Measurements from ENCODE around the gene BORCS6.

Gene BORCS6

DNA sequence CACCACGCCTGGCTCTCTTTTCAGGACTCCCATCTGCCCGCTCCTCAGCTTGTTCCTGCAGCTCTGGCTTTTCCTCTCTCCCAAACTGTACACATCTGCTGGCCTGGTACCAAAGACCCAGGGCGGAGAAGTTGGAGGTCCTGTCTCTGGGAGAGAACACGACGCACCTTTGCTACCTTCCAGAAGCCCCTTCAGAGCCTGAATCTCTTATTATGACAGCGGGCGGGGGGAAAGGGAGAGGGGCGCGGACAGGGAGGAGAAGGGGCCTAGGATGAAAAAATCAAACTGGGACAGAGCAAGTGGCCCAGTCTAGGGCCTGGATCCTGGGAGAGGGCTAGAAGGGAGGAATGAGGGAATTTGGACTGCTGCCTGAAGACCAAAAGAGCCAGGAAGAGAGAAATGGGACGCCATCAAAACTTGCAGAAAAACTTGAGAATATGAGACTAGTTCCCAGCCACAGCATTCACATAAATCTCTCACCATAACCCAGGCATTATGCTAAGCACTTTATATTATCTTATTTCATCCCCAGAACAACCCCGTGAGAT is 35.3 kb downstream of the BORCS6 start:
- no peak for DNase-seq (ENCODE audit: low spot score)

DNA sequence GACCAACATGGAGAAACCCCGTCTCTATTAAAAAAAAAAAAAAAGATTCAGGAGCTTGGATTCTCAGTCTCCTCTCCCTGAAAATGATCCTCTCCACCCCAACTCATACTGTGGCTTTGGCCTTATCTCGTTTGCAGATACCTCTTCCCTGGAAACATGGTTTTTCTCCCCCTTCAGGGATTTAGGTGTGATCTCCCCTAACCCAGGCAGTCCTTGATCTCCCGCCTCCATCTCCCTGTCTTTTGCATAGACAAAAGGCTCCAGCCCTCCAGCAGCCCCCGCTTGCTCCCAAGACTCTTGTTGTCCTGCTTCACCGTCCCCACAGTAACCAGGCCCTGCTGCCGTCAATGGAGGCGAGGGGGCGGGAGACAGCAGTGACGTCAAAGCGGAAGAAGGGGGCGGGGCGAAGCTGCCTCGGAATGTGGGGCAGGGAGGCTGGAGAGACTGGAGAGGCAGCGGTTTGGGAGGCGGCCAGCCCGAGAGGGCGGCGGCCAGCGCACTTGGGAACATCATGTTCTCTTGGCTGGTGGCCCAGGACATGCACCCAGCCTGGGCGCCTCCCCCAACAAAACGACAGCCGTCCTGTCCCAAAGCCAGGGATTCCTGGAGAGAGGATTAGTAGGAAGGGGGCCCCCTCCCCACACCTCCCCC is 35.9 kb downstream of the BORCS6 start:
- peak; percentile 89 for DNase-seq (ENCODE audit: low spot score)

DNA sequence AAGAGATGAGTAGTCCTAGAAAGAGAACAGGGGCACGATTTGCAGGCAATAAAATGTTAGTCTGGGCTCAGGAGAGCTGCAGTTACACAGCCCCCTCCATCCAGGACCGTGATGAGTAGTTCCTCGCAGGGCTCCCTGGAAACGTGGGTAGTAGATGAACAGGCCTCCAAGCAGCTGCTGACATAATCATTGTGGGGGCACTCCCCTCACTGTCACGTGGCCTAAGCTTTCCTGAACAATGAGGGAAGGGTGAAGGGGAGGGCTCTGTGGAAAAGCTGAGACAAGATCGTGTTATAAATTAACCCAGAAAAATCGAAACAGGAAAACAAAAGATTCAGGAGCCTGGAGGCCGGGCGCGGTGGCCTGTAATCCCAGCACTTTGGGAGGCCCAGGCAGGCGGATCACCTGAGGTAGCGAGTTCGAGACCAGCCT is 36.4 kb downstream of the BORCS6 start:
- DNase-seq (ENCODE audit: low spot score): peak; percentile 76

DNA sequence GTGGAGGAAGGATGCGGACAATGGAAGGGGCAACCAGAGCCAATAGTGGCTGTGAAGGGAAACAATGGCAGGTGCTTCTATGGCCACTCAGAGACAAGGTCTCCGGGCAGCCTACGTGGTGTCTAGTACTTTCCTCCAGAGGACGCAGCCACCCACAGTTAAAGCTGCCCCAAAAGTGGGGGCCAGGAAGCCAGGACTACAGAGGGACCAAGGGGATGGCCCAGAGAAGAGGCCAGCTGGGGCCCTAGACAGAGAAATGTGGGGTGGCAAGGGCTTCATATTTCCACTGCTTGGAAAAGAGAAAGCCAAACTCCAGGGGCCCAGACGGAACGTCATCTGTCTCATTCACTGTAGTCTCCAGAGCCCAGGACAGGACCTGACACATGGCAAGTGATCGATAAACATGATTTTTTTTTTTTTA is 36.9 kb downstream of the BORCS6 start:
- DNase-seq (ENCODE audit: low spot score): no peak

DNA sequence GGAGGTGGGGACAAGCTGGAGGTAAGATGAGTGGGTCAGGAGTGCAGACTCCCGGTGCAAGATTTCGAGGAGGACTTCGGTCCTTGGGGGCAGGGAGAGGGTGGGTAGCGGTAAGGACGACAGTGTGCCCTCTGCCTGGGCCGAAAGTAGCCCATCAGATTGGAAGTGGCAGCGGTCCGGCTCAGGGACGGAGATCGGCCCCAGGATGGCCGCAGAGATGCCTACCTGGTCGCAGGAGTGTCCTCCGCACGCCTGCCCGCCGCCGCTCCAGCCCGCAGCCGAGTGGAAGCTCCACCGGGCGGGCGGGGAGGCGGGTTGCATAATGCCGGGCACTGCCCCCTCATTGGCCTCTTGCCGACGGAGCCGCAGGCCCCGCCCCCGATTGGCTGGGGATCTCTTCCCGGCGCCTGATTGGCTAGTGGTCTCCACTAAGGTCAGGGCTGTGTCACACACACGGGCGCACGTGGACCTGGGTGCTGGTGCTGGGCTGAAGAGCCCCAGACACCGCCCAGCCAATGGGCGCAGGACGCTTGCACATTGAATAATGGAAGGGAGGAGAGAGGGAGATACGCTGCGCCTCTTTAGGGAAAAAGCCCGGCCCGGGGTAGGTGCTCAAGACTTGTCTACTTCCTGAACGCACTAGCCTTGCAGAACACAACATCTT is 37.7 kb downstream of the BORCS6 start, which contains the start of gene PER1:
TSS of gene PER1 (minus strand) at position 293 of the 664 bp plus-strand sequence. CDS start 1,698 bp downstream, outside the sequence.
- peak; percentile 92 for DNase-seq (ENCODE audit: low spot score)

DNA sequence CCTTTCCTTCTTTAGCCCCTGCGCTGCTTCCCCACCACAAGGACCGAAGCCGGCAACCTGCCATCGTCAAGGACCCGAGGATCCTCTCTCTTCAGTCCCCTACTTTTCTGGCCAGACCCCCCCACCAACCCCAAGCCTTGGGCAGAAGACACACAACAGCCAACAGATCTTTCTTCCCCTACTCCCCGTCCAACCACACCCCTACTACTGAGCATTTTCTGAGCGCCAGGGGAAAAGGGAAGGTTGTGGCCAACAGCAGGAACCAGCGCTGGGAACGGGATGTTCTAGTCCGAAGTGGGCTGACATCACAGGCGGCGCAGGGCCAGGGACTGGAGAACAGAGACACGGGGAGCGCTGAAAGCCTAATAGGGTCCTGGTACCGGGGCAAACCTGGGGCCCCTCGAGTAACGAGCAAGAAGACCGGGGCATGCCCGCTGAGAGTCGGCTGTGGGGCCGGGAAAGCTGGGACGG is 38.3 kb downstream of the BORCS6 start:
- DNase-seq (ENCODE audit: low spot score): peak; percentile 52

DNA sequence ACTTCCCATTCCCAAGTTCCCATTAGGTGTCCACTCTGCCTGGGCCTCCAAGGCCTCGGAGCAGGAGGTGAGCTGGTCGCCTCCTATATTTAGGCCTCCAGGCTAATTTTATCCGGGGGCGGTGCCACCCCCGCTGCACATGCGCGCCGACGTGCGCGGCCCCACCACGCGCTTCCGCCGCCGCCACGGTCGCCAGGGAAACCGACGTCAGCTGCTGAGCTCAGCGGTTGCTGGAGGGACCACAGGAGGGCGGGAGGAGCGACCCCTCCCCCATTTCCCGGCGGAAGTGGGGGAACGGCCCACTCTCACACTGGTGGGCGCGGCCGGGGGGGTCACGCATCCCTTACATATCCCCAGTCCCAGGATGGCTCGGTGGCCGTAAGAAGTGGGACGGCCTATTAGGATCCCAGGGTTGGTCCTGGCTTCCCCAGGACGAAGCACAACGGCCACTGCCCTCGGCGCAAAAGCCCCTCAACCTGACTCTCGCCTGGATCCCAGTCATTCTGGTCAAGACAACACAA is 38.8 kb downstream of the BORCS6 start:
- DNase-seq (ENCODE audit: low spot score): peak; percentile 92

DNA sequence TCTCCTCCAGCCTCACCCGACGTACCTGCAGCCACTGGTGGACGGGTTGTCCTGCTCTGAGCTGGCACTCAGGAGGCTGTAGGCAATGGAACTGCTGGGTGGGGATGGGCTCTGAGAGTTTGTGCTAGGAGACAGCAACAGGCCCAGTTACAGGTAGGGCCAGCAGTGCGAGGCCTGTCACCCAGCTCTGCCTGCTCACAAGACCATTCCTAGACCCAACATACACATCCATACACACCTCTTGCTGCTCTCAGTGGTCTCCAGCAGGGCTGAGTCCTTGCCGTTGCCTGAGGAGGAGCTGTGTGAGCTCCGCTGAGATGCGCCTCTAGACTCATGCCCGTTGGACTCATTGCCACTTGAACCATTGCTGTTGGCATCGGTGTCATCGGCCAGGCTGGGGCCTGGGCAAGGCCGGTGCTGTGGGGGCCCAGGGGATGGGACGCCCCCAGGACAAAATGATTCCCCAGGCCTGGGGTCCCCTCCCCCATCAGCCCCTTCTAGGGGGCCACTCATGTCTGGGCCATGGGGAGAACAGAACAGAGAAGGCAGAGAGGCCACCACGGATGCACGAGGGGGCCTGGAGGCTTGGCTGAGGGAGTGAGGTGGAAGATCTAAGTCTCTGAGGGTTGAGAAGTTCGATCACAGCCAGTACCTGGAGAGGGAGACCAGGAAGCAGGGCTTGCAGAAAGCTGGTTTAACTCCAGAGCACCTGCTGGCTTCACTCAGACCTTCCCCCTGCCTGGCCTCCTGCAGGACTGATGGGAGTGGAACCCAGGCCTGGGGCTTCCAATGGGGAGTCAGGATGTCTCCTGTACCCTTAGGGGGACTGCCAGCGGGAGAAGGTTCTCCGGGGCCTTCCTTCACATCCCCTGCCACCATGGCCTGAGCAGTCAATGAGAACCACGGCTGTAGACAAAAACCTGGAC is 39.5 kb downstream of the BORCS6 start:
- no peak for DNase-seq (ENCODE audit: low spot score)

DNA sequence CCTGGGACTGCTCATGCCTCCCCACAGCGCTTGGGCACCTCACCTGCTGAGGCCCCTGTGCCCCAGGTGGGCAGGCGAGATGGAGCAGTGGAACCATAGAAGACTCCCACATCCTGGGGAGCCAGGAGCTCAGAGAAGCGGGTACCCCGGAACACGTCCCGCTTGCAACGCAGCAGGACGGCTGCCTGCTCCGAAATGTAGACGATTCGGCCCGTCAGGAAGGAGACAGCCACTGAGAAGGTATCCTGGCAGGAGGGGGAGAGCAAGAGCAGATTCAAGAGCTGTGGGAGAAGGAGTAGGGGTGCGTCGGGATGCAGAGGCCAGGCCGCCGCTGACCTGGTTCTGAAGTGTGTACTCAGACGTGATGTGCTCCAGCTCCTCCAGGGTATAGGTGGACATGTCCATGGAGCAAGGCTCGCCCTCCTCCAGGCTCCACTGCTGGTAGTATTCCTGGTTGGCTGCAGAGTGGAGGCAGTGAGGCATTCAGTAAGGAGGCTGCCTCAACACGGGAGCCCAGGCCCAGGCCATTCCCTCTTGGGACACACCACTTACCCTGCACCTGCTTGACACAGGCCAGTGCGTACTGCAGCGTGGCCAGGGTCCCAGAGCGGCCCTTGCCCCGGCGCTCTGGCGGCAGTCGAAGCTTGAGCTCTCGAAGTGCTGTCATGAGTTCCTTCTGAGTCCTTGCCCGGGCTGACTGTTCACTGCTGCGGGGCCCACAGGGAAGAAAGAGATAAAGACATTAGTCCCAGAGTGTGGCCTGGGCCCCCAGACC is 40.4 kb downstream of the BORCS6 start:
- no peak for DNase-seq (ENCODE audit: low spot score)

DNA sequence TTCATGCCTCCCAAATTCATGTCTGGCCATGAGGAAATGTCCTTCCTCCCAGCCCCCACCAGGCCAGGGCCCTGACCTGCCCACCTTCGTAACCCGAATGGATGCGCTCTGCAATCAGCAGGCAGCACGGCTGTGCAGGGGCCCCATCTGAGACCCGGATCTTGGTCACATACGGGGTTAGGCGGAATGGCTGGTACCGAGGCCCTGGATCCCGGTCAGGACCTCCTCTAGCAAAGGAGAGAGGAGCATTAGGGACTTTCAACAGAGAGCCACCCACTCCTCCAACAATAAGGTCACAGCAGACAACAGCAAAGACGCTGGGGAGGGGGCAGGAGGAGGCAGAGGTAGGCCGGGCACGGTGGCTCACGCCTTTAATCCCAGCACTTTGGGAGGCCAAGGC is 41.4 kb downstream of the BORCS6 start:
- DNase-seq (ENCODE audit: low spot score): no peak

DNA sequence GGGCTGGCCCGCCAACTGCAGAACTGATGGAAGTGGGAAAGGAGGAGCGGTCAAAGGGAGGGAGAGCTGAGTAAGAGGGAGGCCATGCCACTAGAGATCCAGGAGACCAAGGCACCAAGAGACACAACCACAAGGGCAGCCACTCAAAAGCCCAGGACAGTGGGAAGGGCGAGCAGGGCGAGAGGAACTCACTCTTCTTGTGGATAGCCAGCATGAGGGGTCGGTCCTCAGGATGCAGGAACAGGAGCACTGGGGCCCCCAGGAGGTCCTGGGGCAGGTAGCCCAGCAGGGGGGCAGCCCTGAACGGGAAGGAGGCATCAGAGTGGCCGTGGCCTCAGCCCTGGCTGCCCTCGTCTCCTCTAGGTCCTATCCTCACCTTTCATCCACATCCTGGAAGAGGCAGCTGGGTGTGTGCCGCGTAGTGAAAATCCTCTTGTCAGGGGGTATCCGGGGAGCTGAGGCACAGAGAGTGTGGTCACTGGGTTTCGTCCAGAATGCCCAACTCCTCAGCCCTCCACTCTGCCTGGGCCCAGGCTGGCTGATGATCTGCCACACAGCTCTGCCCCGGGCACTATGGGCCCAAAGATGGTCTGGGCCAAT is 42.1 kb downstream of the BORCS6 start:
- DNase-seq (ENCODE audit: low spot score): no peak

DNA sequence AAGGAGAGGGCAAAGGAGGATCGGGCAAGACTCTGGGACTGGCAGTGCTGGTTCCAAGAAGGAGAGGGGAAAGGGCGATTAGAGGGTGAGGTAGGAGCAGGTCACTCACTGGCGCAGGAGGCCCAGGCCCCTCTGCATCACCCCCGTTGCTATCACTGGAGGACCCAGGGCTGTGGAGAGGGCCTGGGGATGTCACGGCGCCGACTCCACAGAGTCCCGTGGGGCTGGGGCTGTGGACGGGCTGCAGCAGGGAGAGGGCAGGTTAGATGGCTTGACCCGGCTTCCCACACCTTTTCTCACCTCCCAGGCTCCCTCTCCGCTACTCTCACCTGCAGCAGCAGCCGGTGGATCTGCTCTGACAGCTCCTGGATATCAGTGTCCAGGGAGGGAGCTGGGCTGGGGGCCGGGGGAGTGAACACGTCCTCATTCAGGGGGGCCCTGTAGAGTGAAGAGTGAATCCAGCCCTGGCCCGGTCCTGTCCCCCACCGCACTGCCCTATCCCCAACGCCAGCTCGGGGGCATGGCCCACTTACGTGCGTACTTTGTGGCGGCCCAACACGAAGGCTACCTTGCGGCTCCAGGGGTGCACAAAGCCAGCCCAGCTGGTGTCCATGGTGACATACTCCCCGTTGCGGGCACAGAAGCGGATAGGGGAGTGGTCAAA is 42.7 kb downstream of the BORCS6 start:
- DNase-seq (ENCODE audit: low spot score): no peak

DNA sequence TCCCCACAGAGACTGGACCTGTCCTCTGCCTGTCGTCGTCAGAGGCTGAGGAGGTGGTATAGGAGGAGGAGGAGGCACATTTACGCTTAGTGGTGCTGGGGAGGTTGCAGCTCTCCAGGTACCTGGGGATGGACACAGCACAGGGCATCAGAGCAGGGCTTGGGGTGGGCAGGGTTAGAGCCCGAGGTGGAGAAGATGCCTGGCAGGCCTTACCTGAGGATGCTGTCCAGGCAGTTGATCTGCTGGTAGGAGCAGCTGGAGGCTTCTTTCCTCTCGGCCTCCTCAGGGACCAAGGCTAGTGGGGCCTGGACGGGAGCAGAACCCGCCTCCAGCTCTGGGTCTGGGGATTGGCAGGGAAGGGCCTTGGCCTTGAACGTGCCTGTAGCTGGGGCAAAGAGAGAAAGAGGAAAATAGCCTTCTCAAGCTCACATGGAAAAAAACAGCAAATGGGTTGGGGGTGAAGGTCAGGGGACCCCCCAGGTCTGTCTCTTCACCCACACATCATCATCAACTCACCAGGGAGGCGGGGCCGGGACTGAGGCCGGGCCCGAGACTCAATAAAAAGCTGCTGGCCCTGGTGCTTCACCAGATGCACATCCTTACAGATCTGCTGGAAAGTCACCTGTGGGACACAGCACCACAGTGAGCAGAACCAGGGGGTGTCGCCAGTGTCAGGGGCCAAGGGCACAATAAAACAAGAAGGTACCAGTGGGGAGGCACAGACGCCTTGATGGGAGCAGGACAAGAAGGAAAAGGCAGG is 43.4 kb downstream of the BORCS6 start:
- no peak for DNase-seq (ENCODE audit: low spot score)

DNA sequence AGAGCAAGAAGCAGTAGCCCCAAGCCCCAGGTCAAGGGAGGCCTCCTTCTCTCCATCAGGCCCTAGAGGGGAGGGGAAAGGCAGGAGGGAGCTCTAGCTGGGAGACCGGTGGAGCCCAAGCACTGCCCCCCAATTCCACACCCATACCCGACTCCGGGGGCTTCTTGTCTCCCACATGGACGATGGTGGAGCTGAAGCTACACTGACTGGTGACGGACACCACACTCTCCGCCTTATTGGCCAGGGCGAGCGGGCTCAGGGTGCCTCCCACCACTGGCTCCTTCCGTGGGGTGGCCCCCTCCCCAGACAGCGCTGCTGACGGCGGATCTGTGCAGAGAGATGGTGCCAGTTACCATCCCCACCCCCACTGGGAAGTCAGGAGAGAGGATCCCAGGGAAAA is 44.2 kb downstream of the BORCS6 start:
- no peak for DNase-seq (ENCODE audit: low spot score)

DNA sequence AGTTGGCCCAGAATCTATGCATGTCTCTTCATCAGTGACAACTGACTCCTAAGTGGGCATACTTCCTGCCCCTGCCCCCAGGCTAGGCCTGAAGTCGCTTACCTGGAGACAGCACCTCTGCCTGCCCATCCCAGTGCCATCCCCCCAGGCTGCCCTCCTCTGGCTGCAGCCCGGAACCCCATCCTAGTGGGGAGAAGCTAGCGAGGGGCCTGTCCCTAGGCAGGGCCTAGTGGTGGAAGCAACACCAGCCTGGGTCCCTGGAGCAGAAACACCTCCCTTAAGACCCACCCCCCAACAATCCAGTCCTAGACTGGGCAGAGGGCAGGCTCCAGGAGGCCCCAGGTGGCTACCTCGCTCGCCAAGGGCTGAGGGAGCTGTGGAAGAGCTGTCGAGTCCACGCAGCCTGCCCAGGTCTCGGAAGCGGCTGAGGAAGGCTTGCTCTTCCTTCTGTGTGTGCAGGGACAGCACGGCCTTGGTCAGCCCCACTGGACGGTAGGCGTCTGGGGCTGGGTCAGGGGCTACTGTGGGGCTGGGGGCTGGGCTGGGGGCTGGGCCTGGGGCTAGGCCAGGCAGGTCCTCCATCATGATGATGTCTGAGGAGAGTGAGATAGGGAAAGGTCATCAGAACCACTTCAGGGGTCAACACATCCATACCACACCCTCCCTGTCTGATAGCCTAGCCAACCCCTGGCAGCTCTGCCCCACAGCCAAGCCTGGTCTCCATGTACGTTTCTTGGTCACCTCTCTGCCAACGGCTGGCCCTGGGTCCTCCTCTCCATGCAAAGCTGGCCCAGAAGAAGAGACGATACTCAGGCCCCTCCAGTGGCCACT is 45.4 kb downstream of the BORCS6 start:
- no peak for DNase-seq (ENCODE audit: low spot score)

DNA sequence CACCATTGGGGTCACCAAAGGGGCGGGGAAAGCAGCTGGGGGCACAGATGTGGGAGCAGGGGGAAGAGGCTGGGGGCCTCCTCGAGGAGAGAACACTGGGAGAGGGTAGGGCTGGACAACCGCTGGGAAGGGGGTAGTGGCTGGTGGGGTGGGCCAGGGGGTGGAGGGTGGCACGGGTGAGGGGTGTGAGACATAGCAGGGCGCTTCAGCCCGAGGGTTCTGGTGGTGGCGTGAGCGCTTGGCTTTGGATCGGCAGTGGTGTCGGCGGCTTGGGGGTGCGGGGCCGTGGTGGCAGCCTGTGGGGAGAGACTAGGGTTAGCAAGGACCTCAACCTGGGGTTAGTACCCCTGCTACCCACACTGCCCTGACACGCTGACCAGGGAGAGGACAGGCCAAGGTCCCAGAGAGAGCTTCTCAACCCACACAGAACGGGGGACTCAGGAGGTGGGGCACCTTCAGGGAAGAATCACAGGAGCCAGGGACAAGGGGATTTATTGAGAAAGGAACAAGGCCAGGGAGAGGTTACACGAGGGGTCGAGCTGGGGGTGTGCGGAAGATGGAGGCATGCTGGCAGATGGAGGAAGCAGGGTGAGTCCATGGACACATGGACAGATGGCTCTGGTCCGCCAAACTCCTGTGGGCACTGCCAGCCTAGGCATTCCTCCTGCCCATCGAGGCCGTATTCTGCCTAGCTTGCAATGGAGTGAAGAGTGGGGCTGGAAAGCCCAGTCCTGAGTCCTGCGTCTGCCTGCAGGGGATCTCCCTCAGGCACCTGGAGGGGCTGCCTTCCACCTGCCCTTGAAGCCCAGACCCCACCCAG is 46.2 kb downstream of the BORCS6 start:
- no peak for DNase-seq (ENCODE audit: low spot score)

DNA sequence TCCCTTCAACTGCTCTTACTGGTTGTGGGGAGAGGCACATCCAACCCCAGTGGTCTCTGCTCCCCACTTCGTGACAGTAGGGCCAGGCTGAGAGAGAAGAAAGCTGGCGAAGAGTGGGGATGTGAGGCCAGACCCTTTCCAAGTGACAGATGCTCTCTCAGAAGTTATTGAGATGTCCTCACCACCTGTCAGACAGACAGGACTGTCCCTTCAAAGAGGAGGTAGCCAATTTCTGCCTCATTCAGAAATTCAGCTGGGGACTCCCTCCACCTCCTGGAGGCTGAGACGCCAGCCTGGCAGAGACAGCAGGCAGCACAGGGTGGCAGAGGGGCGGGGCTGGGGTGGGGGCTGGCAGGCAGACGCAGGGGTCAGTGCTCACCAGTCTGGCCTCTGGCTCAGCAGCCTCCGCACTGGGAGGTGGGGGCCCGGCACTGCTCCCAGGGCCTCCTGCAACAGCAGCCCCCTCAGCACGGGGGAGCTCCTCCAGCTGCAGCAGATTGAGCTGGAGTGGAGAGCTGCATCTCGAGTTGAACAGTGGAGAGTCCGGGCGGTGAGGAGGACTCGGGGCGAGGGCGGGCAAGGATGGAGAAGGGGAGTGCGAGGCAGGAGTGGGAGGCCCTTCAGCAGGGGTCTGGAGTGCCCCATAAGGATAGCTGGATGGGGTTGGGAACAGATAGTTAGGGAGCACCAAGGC is 46.9 kb downstream of the BORCS6 start:
- DNase-seq (ENCODE audit: low spot score): no peak
